HG02943 (cell line): ENCODE measurements around the gene RGMA.

Experiments
- ATAC-seq: cut with Tn5 transposase; IDR thresholded peaks from one replicate; pipeline ENCODE4 v1.9.1; 2021; ENCODE audit warnings: mild to moderate bottlenecking, low read depth, moderate library complexity; ENCODE audit not compliant: unreplicated experiment

Gene RGMA

GRCh38 chr15:93102211-93102610 lies 13.2 kb upstream of the RGMA start:
- no peak for ATAC-seq

- no peak for ATAC-seq
These were observed 4.8 kb upstream of the RGMA start for GRCh38 chr15:93093765-93094164.

- no peak for ATAC-seq
These were observed 2.5 kb upstream of the RGMA start for GRCh38 chr15:93091465-93091864.

DNA sequence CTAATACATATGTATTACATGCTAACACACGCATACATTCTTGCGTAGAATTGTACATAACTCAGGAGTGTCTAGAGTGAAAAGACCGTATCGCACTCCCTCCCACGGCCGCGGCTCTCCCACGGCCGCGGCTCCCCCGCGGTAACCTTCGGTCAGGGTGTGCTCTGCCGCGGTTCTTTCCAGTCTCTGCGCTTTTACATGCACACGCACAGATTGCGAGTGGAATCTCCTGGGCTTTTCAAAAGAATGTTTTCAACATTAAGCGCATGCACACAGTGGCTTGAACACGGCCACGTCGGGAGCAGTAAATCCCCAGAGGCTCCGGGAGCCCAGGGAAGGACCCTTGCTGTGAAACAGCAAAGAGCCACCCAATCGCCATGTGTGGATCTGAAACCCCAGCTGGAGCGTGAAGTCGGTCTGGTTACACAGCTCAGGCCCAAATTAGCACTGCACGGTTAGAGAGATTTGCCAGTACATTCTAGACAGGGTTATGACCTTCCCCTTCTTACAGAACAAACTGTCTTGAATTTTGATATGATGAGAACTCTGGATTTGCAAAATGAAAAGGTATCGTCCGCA lies 805 bp upstream of the RGMA start:
- no peak for ATAC-seq

DNA sequence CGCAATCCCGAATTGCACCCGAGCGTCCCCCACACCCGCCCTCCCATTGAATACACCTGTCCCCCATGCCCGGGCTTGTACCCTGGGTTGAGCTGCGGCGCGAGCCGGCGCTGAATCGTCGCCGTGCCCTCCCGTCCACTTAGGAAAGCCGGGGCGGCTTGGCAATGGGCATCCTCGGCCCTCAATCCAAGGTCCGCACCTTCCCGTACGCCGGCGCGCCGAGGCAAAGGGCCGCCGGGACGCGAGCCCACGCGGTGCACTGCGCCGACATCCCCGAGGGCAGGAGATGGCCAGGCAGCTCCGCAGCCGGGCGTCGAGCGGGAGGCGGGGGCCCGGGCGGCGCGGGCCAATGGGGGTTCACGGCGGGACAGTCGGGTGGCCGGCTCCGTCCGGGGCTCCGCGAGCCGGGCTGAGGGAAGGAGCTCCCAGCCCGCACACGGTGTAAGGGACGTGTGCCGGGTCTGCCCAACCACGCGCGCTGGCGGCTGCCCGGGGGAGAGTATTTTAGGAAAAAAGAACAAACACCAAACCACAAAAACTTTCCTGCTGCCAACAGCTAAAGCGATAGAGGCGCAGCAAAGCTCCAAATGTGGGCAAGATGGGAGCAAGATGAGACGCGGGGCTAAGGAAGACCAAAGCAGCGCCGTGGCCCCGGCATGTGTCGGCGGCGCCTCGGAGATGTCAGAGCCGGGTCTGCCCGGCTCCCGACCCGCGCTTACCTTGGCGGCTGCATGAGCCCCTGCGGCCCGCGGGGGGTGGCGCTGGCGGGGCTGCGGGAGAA lies 621 bp downstream of the RGMA start:
- no peak for ATAC-seq

GRCh38 chr15:93087825-93088199 lies 1.2 kb downstream of the RGMA start:
- peak; percentile 60 for ATAC-seq

DNA sequence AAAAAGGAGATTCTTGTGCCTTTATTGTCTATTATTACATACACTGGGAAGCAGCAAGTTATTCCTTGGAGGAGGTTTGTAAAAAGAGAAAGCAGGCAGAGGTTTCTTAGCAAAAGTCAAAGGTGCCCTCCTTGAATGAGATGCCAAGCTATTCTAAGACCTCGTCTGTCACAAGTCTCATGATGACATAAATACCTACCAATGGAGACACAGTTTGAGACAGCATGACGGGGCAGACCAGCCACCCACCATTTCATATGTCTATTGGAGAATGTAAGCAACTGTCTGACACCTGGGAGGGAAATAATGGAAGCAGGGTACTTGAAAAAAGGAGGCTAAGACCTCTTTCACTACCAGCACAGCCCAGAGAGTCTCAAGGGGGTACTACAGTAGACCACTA lies 2.2 kb downstream of the RGMA start:
- no peak for ATAC-seq

- ATAC-seq = no peak
These were observed 3.3 kb downstream of the RGMA start for GRCh38 chr15:93085692-93086091.

- ATAC-seq = no peak
These were observed 6.2 kb downstream of the RGMA start for GRCh38 chr15:93082861-93083260.

- ATAC-seq = no peak
These were observed 7.6 kb downstream of the RGMA start for GRCh38 chr15:93081399-93081798.

DNA sequence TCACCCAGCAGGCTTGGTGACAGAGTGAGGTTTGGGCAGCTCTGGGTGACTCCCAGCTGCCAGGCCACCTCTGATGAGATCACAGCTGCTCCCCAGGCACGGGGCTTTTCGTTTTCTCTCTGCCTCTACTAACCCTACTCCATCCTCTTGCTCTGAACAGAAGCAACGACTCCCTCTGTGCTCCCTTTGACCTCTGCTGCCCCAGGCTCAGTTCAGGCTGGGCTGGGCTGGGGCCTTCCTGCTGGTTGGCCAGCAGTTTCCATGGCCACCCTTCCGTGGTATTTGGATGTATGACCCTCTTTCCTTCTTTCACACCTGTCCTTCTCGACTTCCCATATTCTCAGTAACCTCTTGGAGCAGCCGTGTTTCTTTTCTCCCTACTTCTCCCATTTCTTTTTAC lies 8.6 kb downstream of the RGMA start:
- no peak for ATAC-seq

DNA sequence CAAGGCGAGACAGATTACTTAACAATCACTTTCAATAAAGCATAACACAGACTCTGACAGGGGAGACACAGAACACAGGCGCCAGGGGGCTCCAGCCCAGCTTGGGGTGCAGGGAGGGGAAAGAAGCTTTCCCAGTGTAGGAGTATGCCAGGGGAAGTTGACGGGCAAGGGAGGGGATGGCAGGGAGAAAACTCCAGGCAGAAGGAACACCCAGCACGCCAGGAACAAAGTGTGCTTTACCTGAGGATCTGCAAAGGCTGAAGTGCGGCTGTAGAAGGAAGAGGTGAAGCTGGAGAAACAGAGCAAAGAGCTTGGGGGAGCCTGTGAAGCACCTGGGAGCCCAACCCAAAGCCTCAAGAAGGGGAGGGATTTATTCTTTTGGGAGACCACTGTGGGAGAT lies 12.1 kb downstream of the RGMA start:
- no peak for ATAC-seq

- no peak for ATAC-seq
These were observed 12.8 kb downstream of the RGMA start for GRCh38 chr15:93076217-93076616.

GRCh38 chr15:93074599-93074998 lies 14.4 kb downstream of the RGMA start:
- ATAC-seq = no peak

DNA sequence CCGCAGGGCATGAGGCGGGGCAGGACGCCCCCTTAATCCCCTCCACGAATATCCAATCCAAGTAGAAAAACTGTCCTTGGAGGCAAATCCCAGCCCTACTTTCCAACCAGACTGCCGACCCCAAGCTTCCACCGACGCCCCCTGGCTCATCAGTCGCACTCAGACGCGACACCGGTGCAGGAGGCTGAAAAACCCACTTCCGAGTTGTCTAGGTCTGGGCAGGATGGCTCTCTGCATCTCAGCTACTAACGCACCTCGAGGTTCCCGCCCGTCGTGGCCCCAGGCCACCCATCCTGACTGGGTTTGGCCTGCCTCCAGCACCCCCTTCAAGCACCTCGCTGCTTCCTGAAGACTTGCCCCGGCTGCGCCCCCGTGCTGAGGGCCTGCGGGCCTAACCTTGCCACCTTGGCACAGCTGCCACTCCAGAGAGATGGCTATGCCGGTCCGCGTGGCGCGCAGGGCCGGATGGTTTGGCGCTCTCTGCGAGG lies 15.5 kb downstream of the RGMA start:
- ATAC-seq = no peak

DNA sequence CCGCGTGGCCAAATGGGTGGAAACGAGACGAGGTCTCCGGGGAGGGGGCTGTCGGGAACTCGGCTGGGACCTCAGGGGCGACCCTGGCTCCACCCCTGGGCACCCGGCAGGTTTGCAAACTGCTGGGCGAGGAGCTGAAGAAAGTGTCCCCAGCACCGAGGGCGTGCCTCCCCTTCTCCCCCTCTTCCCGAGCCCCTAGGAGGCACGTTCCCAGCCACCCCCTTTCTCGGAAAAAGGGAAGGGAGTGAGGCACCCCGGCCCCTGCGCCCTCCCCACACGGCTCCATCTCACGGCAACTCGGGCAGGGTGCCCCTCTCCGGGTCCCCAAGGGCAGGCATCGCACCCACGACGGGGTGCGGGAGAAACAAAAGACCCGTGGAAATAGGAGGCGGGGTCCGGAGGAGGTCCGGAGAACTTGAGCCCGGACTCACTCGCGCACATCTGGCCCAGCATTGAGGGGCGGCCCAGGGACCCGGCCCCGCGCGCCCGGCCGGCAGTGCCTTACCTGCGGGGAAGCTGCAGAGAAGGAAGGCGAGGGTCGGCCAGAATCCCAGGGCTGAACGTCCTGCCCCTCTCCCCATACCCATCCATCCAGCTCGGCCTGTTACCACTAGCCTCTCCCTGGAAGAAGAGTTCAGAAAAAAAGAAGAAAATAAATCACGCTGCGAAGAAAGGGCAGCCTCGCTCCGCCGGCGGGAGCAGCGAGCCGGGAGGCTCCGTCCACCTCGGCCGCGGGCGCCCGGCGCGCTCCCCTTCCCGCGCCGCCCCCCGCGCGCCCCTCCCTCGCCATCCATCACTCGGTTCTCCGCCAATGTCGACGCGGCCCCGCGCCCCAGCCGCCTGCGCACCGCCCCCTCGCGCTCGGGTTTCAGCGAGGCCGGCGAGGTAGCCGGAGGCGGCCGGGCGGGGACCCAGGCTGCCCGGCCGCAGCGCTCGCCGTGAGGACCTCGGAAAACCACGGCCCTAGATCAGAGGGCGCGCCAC lies 16.3 kb downstream of the RGMA start:
- no peak for ATAC-seq

DNA sequence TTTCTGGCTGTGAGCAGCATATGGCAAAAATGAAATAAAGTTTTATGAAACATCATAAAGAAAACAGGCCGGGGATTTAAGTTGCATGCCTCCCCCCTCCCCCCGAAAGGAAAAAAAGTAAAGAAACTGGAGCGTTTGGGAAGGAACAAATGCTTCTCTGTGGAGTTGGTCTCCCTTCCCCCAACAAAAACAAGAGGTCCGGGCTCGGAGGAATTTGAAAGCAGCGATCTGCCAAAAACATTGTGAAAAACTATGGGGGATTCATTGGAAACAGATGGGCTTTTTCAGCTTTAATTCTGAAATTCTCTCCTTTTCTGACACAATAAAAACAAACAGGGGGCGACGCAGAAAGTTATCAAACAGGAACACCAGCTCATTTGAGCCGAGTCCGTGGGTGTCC lies 17.0 kb downstream of the RGMA start:
- no peak for ATAC-seq

GRCh38 chr15:93071469-93071936 lies 17.5 kb downstream of the RGMA start:
- no peak for ATAC-seq

DNA sequence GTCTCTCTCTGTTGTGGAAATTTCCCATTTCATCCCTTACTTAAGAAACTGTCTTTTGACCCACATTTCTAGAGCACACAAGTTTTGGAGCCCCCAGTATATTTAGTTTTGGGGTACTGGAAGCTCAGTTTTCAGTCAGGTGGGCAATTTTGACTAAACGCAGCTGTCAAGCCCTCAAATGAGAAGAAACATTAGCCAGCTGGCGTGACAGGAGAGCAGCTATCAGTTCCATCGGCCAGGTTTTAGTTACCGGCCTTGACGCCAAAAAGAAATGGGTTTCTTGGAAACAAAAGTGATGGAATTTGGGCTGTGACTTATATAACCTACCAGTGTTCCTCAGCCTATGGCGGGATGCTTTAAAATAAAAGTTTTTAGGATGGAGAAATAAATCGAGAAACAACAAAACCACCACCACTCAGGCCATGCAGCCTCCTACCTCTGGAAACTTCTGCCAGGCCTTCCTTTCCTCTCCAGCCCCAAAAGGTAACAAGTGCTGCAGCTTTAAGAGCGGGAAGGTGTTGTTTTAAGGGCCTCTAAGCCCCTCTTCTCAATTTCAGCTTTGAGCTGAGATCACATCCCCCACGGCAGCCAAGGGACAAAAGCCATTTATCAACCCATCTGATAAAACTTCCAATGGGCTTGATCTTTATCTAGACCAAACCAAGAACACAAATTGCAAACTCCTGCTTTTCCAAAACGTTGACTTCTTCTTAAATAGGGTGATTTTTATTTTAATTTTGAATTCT lies 18.3 kb downstream of the RGMA start:
- ATAC-seq = no peak

GRCh38 chr15:93070132-93070531 lies 18.9 kb downstream of the RGMA start:
- ATAC-seq = no peak
